HepG2 (cell line): ENCODE measurements around the gene CD46. TPM values are rescaled to one million over a fixed set of nuclear protein-coding genes. Genes with fewer than 3 reads are reported as not detected.

Source experiments
- FOXA3 ChIP-seq: IDR thresholded peaks from 2 replicates; pipeline ENCODE4 v1.6.1; 2016; ENCODE audit warnings: missing genetic modification reagents, missing compliant biosample characterization
- HNF4A ChIP-seq: sonication (generic); formaldehyde crosslinking; IDR thresholded peaks from 2 replicates; pipeline ENCODE4 v1.4.0; 2020; ENCODE audit warnings: missing genetic modification reagents
- HNF4G ChIP-seq, 2 experiments: sonication (generic) in 1 of 2; formaldehyde crosslinking in 1 of 2; IDR thresholded peaks; 2 replicates each; pipeline versions ENCODE4 v1.4.0 to v1.6.1; 2011 to 2020; ENCODE audit warnings: borderline replicate concordance in 2 of 2, low read depth in 2 of 2, mild to moderate bottlenecking in 2 of 2, low read length in 1 of 2, missing genetic modification reagents in 1 of 2, moderate library complexity in 1 of 2
- IKZF4 ChIP-seq: sonication (generic); formaldehyde crosslinking; IDR thresholded peaks from 2 replicates; pipeline ENCODE4 v1.5.1; 2020; ENCODE audit warnings: borderline replicate concordance, mild to moderate bottlenecking, low read depth, missing genetic modification reagents; ENCODE audit errors: not compliant biosample characterization
- IRF2 ChIP-seq: IDR thresholded peaks from 2 replicates; pipeline ENCODE4 v1.6.1; 2018; ENCODE audit warnings: missing genetic modification reagents, missing compliant biosample characterization
- KDM5B ChIP-seq: sonication (generic); formaldehyde crosslinking; IDR thresholded peaks from 2 replicates; pipeline ENCODE4 v1.4.0; 2020; ENCODE audit warnings: missing genetic modification reagents, mild to moderate bottlenecking, borderline replicate concordance
- KLF15 ChIP-seq: sonication (generic); formaldehyde crosslinking; IDR thresholded peaks from 2 replicates; pipeline ENCODE4 v1.8.1; 2023; ENCODE audit warnings: borderline replicate concordance, mild to moderate bottlenecking, inconsistent platforms, missing genetic modification reagents, mixed read lengths
- MATR3 ChIP-seq: sonication (generic); formaldehyde crosslinking; IDR thresholded peaks from 2 replicates; pipeline ENCODE4 v1.4.0; 2020; ENCODE audit warnings: missing genetic modification reagents
- MBNL3 ChIP-seq: fragments of 250-450 bp; sonication (Bioruptor Pico); conservative IDR thresholded peaks from 2 replicates; pipeline ENCODE4 v1.8.0; 2022; ENCODE audit warnings: mild to moderate bottlenecking, inconsistent platforms
- MYC ChIP-seq: sonication (generic); formaldehyde crosslinking; IDR thresholded peaks from 2 replicates; pipeline ENCODE4 v1.9.0; 2021; ENCODE audit warnings: missing genetic modification reagents, borderline replicate concordance
- NCOA1 ChIP-seq: sonication (generic); formaldehyde crosslinking; IDR thresholded peaks from 2 replicates; pipeline ENCODE4 v1.9.0; 2021; ENCODE audit warnings: missing genetic modification reagents
- PHB2 ChIP-seq: fragments of 450-650 bp; IDR thresholded peaks from 2 replicates; pipeline ENCODE4 v1.6.1; 2018; ENCODE audit not compliant: partially characterized antibody
- POLR2AphosphoS2 ChIP-seq: IDR thresholded peaks from 2 replicates; pipeline ENCODE4 v1.6.1; 2011; ENCODE audit warnings: low read depth, low read length, improper control_type of control experiment
- RAD51 ChIP-seq: fragments of 450-650 bp; IDR thresholded peaks from 2 replicates; pipeline ENCODE4 v1.6.1; 2016; ENCODE audit warnings: borderline replicate concordance
- SAP130 ChIP-seq: IDR thresholded peaks from 2 replicates; pipeline ENCODE4 v1.6.1; 2016; ENCODE audit warnings: low read depth
- SMAD1 ChIP-seq: sonication (generic); formaldehyde crosslinking; IDR thresholded peaks from 2 replicates; pipeline ENCODE4 v1.4.0; 2020; ENCODE audit warnings: missing genetic modification reagents, low read depth, mild to moderate bottlenecking, borderline replicate concordance
- U2AF2 ChIP-seq: fragments of 200-400 bp; formaldehyde crosslinking; IDR thresholded peaks from 2 replicates; pipeline ENCODE4 v1.6.1; 2017; ENCODE audit warnings: low read depth, mild to moderate bottlenecking, low read length
- ZFY ChIP-seq: sonication (generic); formaldehyde crosslinking; IDR thresholded peaks from 2 replicates; pipeline ENCODE4 v1.4.0; 2020; ENCODE audit warnings: missing genetic modification reagents
- polyA plus RNA-seq, 8 experiments: library from polyadenylated mRNA; depleted of rRNA in 3 of 8; stranded (reverse) in 7 of 8; unstranded in 1 of 8; fragments of >200 nt; fragmentation: Illumina TruSeq in 4 of 8; extraction: Trizol in 4 of 8; gene quantifications; 2 replicates each; pipeline versions ENCODE4 v1.2.1 to v1.2.3, GENCODE V29; 2011 to 2016; ENCODE audit warnings: low read depth in 4 of 8, missing spikeins in 1 of 8, mixed read lengths in 1 of 8; ENCODE audit not compliant: insufficient read depth in 1 of 8
- total RNA-seq, 5 experiments: library from RNA; depleted of rRNA; stranded (reverse); fragments of >200 nt; fragmentation: Illumina TruSeq; extraction: Trizol; gene quantifications; 2 replicates each; pipeline ENCODE4 v1.2.3, GENCODE V29; 2016; ENCODE audit warnings: low read depth in 1 of 5
- TF ChIP-seq, protein P1 (sequence below): sonication (generic); formaldehyde crosslinking; conservative IDR thresholded peaks from 2 replicates; pipeline ENCODE4 v1.4.0; 2020; ENCODE audit warnings: missing genetic modification reagents
- TF ChIP-seq, protein P2 (sequence below): sonication (generic); formaldehyde crosslinking; IDR thresholded peaks from 2 replicates; pipeline ENCODE4 v1.8.1; 2023; ENCODE audit warnings: mild to moderate bottlenecking, missing genetic modification reagents
- TF ChIP-seq, protein P3 (sequence below): IDR thresholded peaks from 2 replicates; pipeline ENCODE4 v1.6.1; 2016; ENCODE audit warnings: low read depth, borderline replicate concordance
- TF ChIP-seq, protein P4 (sequence below): IDR thresholded peaks from 2 replicates; pipeline ENCODE4 v1.6.1; 2016; ENCODE audit warnings: missing compliant biosample characterization, missing genetic modification reagents, borderline replicate concordance
- TF ChIP-seq, protein P5 (sequence below): sonication (generic); formaldehyde crosslinking; IDR thresholded peaks from 2 replicates; pipeline ENCODE4 v1.4.0; 2020; ENCODE audit warnings: missing genetic modification reagents

The CD46 gene
- total and polyA plus RNA-seq, 2 of the 13 experiments (the other 11 are each of a cell fraction or from before 2014, with no cell fraction given) = 130 to 277 TPM

DNA sequence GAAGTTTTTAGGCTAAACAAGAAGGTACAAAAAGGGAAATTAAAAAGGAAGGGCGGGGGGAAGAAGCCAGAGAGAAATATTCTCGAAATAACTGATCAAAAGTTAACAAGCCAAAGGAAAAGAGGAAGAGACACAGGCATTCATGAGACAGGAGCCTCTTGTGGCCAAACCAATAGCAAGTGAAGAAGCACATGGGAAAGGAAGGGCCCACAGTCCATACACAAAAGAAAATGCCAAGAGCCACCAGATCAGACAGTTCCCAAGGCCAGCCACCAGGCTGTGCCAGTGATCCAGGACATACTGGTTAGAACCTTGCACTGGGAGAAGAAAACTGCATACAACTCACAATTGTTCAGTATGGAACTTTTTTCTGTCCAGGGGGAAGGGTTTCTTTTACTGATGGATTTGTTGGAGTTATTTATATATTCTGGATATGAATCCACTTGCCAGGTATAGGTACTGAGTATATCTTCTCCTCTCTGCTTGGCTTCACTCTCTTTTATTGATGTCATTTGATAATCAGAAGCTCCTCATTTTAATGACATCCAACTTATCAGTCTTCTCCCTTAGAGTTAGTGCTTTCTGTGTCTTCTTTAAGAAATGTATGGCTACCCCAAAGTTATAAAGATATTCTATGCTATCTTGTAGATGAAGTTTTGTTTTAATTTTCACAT lies 76.8 kb downstream of the CD46 start (continued):
- no peak for TF ChIP-seq IKZF4 (CRISPR knock-in tag)
- TF ChIP-seq, protein P1, sequence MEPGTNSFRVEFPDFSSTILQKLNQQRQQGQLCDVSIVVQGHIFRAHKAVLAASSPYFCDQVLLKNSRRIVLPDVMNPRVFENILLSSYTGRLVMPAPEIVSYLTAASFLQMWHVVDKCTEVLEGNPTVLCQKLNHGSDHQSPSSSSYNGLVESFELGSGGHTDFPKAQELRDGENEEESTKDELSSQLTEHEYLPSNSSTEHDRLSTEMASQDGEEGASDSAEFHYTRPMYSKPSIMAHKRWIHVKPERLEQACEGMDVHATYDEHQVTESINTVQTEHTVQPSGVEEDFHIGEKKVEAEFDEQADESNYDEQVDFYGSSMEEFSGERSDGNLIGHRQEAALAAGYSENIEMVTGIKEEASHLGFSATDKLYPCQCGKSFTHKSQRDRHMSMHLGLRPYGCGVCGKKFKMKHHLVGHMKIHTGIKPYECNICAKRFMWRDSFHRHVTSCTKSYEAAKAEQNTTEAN = no peak
- no peak for TF ChIP-seq HNF4G (IDR thresholded peaks at IDR 0.05; ENCODE audit: borderline replicate concordance, low read depth, low read length)
- TF ChIP-seq HNF4G (CRISPR knock-in tag; IDR thresholded peaks at IDR 0.05; ENCODE audit: borderline replicate concordance, low read depth) = no peak
- peak; percentile 41; the same call in 1 of the 2 replicates for TF ChIP-seq IRF2
- no peak for TF ChIP-seq U2AF2
- TF ChIP-seq PHB2 = no peak
- no peak for TF ChIP-seq MATR3 (CRISPR knock-in tag)
- no peak for TF ChIP-seq RAD51
- TF ChIP-seq, protein P2, sequence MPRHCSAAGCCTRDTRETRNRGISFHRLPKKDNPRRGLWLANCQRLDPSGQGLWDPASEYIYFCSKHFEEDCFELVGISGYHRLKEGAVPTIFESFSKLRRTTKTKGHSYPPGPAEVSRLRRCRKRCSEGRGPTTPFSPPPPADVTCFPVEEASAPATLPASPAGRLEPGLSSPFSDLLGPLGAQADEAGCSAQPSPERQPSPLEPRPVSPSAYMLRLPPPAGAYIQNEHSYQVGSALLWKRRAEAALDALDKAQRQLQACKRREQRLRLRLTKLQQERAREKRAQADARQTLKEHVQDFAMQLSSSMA = no peak
- no peak for TF ChIP-seq KLF15
- peak; percentile 50 for TF ChIP-seq SAP130
- TF ChIP-seq, protein P3, sequence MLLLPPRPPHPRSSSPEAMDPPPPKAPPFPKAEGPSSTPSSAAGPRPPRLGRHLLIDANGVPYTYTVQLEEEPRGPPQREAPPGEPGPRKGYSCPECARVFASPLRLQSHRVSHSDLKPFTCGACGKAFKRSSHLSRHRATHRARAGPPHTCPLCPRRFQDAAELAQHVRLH (CRISPR knock-in tag) = 0 out of 2 replicates have a peak, but pooled peaks have one; percentile 29
- no peak for TF ChIP-seq POLR2AphosphoS2
- no peak for TF ChIP-seq MBNL3
- peak; percentile 12; the same call in 1 of the 2 replicates for TF ChIP-seq FOXA3 (CRISPR knock-in tag)
- TF ChIP-seq, protein P4, sequence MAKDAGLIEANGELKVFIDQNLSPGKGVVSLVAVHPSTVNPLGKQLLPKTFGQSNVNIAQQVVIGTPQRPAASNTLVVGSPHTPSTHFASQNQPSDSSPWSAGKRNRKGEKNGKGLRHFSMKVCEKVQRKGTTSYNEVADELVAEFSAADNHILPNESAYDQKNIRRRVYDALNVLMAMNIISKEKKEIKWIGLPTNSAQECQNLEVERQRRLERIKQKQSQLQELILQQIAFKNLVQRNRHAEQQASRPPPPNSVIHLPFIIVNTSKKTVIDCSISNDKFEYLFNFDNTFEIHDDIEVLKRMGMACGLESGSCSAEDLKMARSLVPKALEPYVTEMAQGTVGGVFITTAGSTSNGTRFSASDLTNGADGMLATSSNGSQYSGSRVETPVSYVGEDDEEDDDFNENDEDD = no peak
- TF ChIP-seq SMAD1 = no peak
- peak; percentile 27; the same call in 1 of the 2 replicates for TF ChIP-seq MYC (CRISPR knock-in tag)
- TF ChIP-seq NCOA1 (CRISPR knock-in tag) = no peak
- TF ChIP-seq KDM5B = no peak
- peak; percentile 58 for TF ChIP-seq HNF4A (CRISPR knock-in tag)
- TF ChIP-seq, protein P5, sequence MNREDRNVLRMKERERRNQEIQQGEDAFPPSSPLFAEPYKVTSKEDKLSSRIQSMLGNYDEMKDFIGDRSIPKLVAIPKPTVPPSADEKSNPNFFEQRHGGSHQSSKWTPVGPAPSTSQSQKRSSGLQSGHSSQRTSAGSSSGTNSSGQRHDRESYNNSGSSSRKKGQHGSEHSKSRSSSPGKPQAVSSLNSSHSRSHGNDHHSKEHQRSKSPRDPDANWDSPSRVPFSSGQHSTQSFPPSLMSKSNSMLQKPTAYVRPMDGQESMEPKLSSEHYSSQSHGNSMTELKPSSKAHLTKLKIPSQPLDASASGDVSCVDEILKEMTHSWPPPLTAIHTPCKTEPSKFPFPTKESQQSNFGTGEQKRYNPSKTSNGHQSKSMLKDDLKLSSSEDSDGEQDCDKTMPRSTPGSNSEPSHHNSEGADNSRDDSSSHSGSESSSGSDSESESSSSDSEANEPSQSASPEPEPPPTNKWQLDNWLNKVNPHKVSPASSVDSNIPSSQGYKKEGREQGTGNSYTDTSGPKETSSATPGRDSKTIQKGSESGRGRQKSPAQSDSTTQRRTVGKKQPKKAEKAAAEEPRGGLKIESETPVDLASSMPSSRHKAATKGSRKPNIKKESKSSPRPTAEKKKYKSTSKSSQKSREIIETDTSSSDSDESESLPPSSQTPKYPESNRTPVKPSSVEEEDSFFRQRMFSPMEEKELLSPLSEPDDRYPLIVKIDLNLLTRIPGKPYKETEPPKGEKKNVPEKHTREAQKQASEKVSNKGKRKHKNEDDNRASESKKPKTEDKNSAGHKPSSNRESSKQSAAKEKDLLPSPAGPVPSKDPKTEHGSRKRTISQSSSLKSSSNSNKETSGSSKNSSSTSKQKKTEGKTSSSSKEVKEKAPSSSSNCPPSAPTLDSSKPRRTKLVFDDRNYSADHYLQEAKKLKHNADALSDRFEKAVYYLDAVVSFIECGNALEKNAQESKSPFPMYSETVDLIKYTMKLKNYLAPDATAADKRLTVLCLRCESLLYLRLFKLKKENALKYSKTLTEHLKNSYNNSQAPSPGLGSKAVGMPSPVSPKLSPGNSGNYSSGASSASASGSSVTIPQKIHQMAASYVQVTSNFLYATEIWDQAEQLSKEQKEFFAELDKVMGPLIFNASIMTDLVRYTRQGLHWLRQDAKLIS = no peak
- no peak for TF ChIP-seq ZFY (CRISPR knock-in tag)
